ENCODE data around the gene AP2B1. TPM values are rescaled to one million over a fixed set of nuclear protein-coding genes. Genes with fewer than 3 reads are reported as not detected.

Gene AP2B1
- total RNA-seq, 1 donor from 2014 or later, result 177 TPM

DNA sequence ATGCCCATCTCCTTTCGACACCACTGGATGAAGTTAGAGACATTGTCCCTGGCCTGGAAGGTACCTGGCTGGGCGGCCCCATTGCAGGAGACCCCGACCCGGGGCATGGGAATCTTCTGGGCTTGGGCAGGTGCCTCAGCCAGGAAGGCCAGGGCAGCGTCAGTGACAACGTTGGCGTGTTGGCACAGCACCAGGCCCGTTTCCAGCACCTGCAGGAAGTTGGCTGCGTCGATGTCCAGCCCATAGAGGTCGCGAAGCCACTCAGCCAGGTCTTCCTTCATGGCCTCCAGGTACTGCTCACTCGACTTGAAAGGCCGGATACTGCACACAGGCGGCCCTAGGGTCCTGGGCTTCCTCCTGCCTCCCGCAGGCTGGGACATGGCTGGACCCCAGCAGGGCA is 165.3 kb downstream of the AP2B1 start:
- Mint-ChIP-seq H3K36me3 (ENCODE audit: low read depth) (no peaks in the 10 kb centered on the region), H3K27me3 (ENCODE audit: low read depth) (peaks cover 40% of the 10 kb centered on the region), H3K4me3 (ENCODE audit: low read depth) (no peak overlapping the region), H3K27ac (no peak overlapping the region), H3K4me1 (ENCODE audit: low read depth) (peaks cover 13% of the 10 kb centered on the region), H3K9me3 (no peaks in the 10 kb centered on the region)
- intact Hi-C loops (cut with micrococcal nuclease), result no loop called here
- DNase-seq (ENCODE audit: low spot score), result no peak

GRCh38 chr17:35752945-35753764 is 166.0 kb downstream of the AP2B1 start, which contains the start of gene GAS2L2:
TSS of gene GAS2L2 (minus strand) at chr17:35753239. CDS start at chr17:35752850, 389 bp downstream.
- intact Hi-C loops (cut with micrococcal nuclease), result no loop called here
- DNase-seq (ENCODE audit: low spot score), result no peak
- H3K36me3 Mint-ChIP-seq (ENCODE audit: low read depth), result no peaks in the 10 kb centered on the region
- peaks cover 13% of the 10 kb centered on the region for H3K4me1 Mint-ChIP-seq (ENCODE audit: low read depth)
- no peaks in the 10 kb centered on the region for H3K9me3 Mint-ChIP-seq
- no peak within 1 kb of the TSS for H3K4me3 Mint-ChIP-seq (ENCODE audit: low read depth)
- peaks cover 40% of the 10 kb centered on the region for H3K27me3 Mint-ChIP-seq (ENCODE audit: low read depth)
- no peak within 1 kb of the TSS for H3K27ac Mint-ChIP-seq

DNA sequence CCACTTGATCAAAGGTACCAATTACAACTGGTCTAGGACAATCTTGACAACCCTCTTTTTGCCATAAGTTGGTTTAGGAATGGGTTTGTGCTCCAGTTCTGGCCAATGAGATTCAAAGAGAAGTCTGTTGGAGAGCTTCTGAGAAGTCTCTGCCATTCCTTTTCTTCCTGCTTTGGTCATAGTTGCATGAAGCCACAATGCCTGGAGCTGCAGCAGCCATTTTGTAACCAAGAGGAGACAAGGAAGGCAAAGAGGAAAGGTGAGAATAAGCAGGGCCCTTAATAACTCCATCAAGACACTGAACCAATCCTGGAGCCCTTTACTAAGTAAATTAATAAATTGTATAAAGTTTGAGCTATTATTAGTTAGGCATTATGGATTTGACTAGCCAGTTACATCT is 170.1 kb downstream of the AP2B1 start:
- no peaks in the 10 kb centered on the region for H3K9me3 Mint-ChIP-seq
- no peaks in the 10 kb centered on the region for H3K4me1 Mint-ChIP-seq (ENCODE audit: low read depth)
- intact Hi-C loops (cut with micrococcal nuclease), result no loop called here
- no peak for DNase-seq (ENCODE audit: low spot score)
- H3K36me3 Mint-ChIP-seq (ENCODE audit: low read depth), result no peaks in the 10 kb centered on the region
- H3K27ac Mint-ChIP-seq, result no peak overlapping the region
- H3K4me3 Mint-ChIP-seq (ENCODE audit: low read depth), result no peak overlapping the region
- H3K27me3 Mint-ChIP-seq (ENCODE audit: low read depth), result peaks cover 15% of the 10 kb centered on the region

DNA sequence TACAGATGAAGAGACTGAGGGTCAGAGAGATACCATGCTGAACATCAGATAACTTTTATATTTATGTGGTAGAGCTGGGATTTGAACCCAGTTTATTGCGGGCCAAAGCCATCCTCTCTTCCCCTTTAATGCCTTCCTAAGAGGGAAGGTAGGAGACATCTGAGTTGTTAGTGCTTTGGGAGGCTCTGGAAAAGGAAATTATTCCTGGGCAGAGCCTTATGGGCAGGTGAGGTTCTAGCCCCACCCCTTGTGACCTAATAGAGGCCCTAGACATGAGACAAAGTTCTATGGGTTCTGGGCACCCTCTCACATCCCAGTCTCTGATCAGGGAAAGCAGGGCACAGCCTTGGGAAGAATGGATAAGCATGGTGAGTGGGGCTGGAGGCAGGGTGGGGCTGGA is 173.5 kb downstream of the AP2B1 start, which contains the start of gene C17orf50:
Gene C17orf50 (plus strand): TSS at position 301 of the 400 bp plus-strand sequence. CDS start 55 bp downstream, at position 356.
- no peaks in the 10 kb centered on the region for H3K36me3 Mint-ChIP-seq (ENCODE audit: low read depth)
- peaks cover 8% of the 10 kb centered on the region for H3K4me1 Mint-ChIP-seq (ENCODE audit: low read depth)
- no peaks in the 10 kb centered on the region for H3K9me3 Mint-ChIP-seq
- no peak for DNase-seq (ENCODE audit: low spot score)
- intact Hi-C loops (cut with micrococcal nuclease), result no loop called here
- peaks cover 5% of the 10 kb centered on the region for H3K27me3 Mint-ChIP-seq (ENCODE audit: low read depth)
- H3K4me3 Mint-ChIP-seq (ENCODE audit: low read depth), result no peak within 1 kb of the TSS
- no peak within 1 kb of the TSS for H3K27ac Mint-ChIP-seq

GRCh38 chr17:35761601-35762000 is 174.5 kb downstream of the AP2B1 start:
- Mint-ChIP-seq H3K27me3 (ENCODE audit: low read depth) (peaks cover 4% of the 10 kb centered on the region), H3K4me3 (ENCODE audit: low read depth) (no peak overlapping the region), H3K9me3 (no peaks in the 10 kb centered on the region), H3K36me3 (ENCODE audit: low read depth) (no peaks in the 10 kb centered on the region), H3K4me1 (ENCODE audit: low read depth) (peaks cover 8% of the 10 kb centered on the region), H3K27ac (no peak overlapping the region)
- DNase-seq (ENCODE audit: low spot score), result no peak
- intact Hi-C loops (cut with micrococcal nuclease), result no loop called here

DNA sequence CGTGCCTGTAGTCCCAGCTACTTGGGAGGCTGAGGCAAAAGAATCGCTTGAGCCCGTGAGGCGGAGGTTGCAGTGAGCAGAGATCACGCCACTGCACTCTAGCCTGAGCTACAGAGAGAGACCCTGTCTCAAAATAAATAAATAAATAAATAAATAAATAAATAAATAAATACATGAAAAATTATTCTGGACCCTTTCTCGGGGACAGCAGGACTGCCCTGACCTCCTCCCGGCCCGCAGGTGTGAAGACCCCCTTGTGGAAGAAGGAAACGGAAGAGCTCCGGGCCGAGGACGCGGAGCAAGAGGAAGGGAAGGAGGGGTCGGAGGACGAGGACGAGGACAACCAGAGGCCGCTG is 176.6 kb downstream of the AP2B1 start:
- Mint-ChIP-seq H3K36me3 (ENCODE audit: low read depth) (no peaks in the 10 kb centered on the region), H3K9me3 (no peaks in the 10 kb centered on the region), H3K4me3 (ENCODE audit: low read depth) (peak overlapping the region; percentile 67), H3K27me3 (ENCODE audit: low read depth) (peaks cover 5% of the 10 kb centered on the region), H3K4me1 (ENCODE audit: low read depth) (peaks cover 8% of the 10 kb centered on the region), H3K27ac (no peak overlapping the region)
- DNase-seq (ENCODE audit: low spot score), result no peak
- intact Hi-C loops (cut with micrococcal nuclease), result loop anchor here (1.0 kb wide), 2 partner anchors 41 to 46 kb away; partner anchors contain the start of gene TAF15

DNA sequence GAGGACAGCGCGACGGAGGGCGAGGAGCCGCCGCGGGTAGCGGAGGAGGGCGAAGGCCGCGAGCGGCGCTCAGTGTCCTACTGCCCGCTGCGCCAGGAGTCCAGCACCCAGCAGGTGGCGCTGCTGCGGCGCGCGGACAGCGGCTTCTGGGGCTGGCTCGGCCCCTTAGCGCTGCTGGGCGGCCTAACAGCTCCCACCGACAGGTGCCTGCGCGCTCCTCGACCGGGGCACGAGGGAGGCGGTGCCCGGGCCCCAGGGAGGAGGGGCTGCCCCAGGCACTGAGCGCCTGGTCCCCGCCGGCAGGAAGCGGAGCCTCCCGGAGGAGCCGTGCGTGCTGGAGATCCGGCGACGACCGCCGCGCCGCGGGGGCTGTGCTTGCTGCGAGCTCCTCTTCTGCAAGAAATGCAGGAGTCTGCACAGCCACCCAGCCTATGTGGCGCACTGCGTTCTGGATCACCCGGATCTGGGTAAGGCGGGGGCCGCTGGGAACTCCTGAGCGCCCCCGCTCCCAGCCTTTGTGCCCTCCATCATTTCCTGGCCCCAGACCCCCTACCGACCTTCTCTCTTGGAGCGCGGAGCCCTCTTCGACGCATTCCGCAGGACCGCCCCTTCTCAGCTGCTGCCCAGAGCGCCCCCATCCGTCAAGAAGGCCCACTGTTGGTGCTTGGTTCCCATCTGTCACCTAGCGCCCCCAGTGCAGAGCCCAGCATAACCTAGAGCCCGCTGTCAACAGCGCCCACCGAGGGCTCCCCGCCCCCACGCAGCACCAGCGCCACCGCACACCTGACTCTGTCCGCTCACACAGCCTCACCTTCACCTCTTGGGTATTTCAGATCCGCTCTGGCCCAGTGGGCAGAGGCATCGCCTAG is 177.2 kb downstream of the AP2B1 start:
- Mint-ChIP-seq H3K4me1 (ENCODE audit: low read depth) (peaks cover 8% of the 10 kb centered on the region), H3K27me3 (ENCODE audit: low read depth) (peaks cover 5% of the 10 kb centered on the region), H3K36me3 (ENCODE audit: low read depth) (no peaks in the 10 kb centered on the region), H3K9me3 (no peaks in the 10 kb centered on the region), H3K27ac (peak overlapping the region; percentile 62), H3K4me3 (ENCODE audit: low read depth) (peak overlapping the region; percentile 86)
- intact Hi-C loops (cut with micrococcal nuclease), result loop anchor here (1.0 kb wide), 2 partner anchors 40 to 45 kb away; partner anchors contain the start of gene TAF15
- peak; percentile 81 for DNase-seq (ENCODE audit: low spot score)

DNA sequence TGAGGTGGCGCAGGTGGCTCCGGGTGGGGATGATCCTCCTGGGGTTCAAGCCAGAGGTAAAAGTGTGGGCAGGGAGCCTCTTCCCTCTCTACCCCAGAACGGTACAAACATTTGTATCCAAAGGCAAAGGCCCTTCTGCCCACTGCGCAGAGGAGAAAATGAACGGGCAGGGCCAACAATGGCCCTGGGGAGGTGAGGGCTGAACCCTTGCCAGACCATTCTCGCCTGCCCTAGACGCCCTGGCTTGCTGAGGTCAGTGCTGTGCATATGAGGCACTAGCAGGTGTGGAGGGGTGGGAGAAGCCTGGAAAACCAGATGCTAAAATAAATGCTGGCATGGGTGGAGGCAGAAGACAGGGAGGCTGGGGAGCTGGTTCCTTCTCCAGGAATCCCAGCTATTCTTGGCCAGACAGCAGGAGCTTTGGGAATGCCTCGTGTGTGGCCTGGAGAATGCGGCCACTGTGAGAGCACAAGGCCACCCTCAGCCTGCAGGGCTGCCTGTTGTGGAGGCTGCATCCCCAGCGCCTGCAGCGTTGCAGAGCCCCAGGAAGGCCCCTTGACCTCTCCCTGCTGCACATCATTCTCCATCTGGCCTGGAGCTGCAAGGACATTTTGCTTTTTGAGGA is 178.1 kb downstream of the AP2B1 start:
- intact Hi-C loops (cut with micrococcal nuclease), result no loop called here
- Mint-ChIP-seq H3K36me3 (ENCODE audit: low read depth) (no peaks in the 10 kb centered on the region), H3K4me3 (ENCODE audit: low read depth) (peak overlapping the region; percentile 86), H3K4me1 (ENCODE audit: low read depth) (peaks cover 8% of the 10 kb centered on the region), H3K9me3 (no peaks in the 10 kb centered on the region), H3K27me3 (ENCODE audit: low read depth) (peaks cover 5% of the 10 kb centered on the region), H3K27ac (no peak overlapping the region)
- DNase-seq (ENCODE audit: low spot score), result no peak

DNA sequence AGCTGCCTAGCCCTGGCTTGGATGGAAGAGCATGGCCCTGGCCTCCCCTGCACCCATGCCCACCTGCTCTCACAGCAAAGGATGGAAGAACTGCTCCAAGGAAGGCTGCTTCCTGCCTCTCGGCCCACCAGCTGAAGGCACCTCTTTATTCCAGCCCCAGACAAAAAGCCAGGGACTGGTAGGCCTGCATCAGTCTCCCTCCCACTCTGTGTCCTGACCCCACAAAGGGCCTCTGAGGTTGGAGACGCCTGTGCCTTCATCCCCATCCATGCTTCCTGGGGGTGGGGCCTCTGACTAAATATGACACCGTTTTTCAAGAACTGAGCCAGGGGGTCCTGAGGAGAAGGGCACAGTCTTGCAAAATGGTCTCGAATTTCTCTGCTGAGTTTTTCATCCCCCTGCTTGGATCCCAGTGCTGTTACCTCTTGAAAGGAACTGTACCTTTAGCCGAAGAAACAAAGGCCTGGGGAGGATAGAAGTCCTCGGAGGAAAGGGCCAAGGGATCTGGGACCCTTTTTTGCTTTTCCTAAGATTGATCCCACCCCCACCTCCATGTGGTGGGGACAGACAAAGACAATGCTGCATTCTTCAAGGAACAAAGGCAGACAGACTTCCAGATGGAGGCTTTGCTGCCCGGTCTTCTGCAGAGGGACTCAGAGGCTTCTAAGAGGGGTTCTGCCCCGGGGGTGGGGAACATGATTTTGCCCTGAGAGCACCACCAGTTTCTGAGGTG is 178.8 kb downstream of the AP2B1 start:
- H3K9me3 Mint-ChIP-seq, result no peaks in the 10 kb centered on the region
- intact Hi-C loops (cut with micrococcal nuclease), result no loop called here
- peaks cover 5% of the 10 kb centered on the region for H3K27me3 Mint-ChIP-seq (ENCODE audit: low read depth)
- H3K4me3 Mint-ChIP-seq (ENCODE audit: low read depth), result no peak overlapping the region
- peaks cover 8% of the 10 kb centered on the region for H3K4me1 Mint-ChIP-seq (ENCODE audit: low read depth)
- no peak for DNase-seq (ENCODE audit: low spot score)
- H3K27ac Mint-ChIP-seq, result no peak overlapping the region
- H3K36me3 Mint-ChIP-seq (ENCODE audit: low read depth), result no peaks in the 10 kb centered on the region

DNA sequence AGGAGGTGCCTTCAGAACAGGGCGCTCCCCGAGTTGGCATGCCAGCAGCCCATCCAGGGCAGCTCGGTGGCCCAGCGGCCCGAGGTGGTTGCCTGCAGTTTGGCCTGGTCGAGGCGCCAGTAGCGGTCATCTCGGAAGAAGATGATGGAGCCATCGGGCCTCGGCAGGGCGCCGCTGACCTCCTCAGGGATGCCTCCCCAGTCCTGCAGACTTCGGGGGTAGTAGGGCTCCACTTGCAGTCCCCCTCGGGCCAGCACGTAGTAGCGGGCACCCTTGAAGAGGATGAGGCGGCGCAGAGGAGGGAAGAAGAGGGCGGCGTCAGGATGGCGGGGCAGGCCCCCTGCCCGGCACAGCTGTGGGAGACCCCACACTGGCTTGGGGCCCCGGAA is 179.4 kb downstream of the AP2B1 start:
- no peak overlapping the region for H3K4me3 Mint-ChIP-seq (ENCODE audit: low read depth)
- no peak overlapping the region for H3K27ac Mint-ChIP-seq
- no peaks in the 10 kb centered on the region for H3K36me3 Mint-ChIP-seq (ENCODE audit: low read depth)
- DNase-seq (ENCODE audit: low spot score), result no peak
- intact Hi-C loops (cut with micrococcal nuclease), result no loop called here
- H3K4me1 Mint-ChIP-seq (ENCODE audit: low read depth), result peaks cover 8% of the 10 kb centered on the region
- H3K27me3 Mint-ChIP-seq (ENCODE audit: low read depth), result peaks cover 4% of the 10 kb centered on the region
- no peaks in the 10 kb centered on the region for H3K9me3 Mint-ChIP-seq

- Mint-ChIP-seq H3K9me3 (no peaks in the 10 kb centered on the region), H3K36me3 (ENCODE audit: low read depth) (no peaks in the 10 kb centered on the region), H3K4me3 (ENCODE audit: low read depth) (no peak overlapping the region), H3K4me1 (ENCODE audit: low read depth) (peaks cover 8% of the 10 kb centered on the region), H3K27me3 (ENCODE audit: low read depth) (peaks cover 7% of the 10 kb centered on the region), H3K27ac (no peak overlapping the region)
- intact Hi-C loops (cut with micrococcal nuclease), result no loop called here
- DNase-seq (ENCODE audit: low spot score), result no peak
Measured at GRCh38 chr17:35766903-35767510, 179.9 kb downstream of the AP2B1 start.

- Mint-ChIP-seq H3K27me3 (ENCODE audit: low read depth) (peaks cover 12% of the 10 kb centered on the region), H3K4me3 (ENCODE audit: low read depth) (no peak overlapping the region), H3K9me3 (no peaks in the 10 kb centered on the region), H3K36me3 (ENCODE audit: low read depth) (no peaks in the 10 kb centered on the region), H3K4me1 (ENCODE audit: low read depth) (peaks cover 8% of the 10 kb centered on the region), H3K27ac (no peak overlapping the region)
- DNase-seq (ENCODE audit: low spot score), result no peak
- intact Hi-C loops (cut with micrococcal nuclease), result no loop called here
Measured at GRCh38 chr17:35768797-35769196, 181.7 kb downstream of the AP2B1 start.

Data from activated T-helper 2 cell treated with anti-CD3 and anti-CD28 coated beads, Interferon-gamma antibody, Interleukin-2, Interleukin-4, amounts not matched to agents 10 μg/mL and 5 μg/mL and 100 μg/mL, durations not matched to agents 14 hours and 24 hours and 36 hours (primary cell).